Keratinocyte (primary cell): ENCODE measurements around the gene TOX2. TPM values are rescaled to one million over a fixed set of nuclear protein-coding genes. Genes with fewer than 3 reads are reported as not detected.

ENCODE experiments used
- DNase-seq: peaks from one replicate; pipeline ENCODE4 v3.0.0-alpha.2; 2011; ENCODE audit warnings: low read depth, missing footprints, low spot score
- FAIRE-seq: peaks from 2 replicates; lab custom pipeline; 2011; peaks lifted over from hg19 to GRCh38; lab: Jason Lieb, UNC
- H2AFZ ChIP-seq: 2 replicates; pipeline ENCODE4 v1.6.0; 2012; ENCODE audit warnings: low read length, control low read depth, inconsistent platforms; ENCODE audit not compliant: control insufficient read depth
- H3K27ac ChIP-seq: 2 replicates; pipeline ENCODE4 v1.5.1; 2011; ENCODE audit warnings: low read length; ENCODE audit not compliant: control insufficient read depth, insufficient read depth
- H3K27me3 ChIP-seq: 3 replicates; pipeline ENCODE4 v1.6.0; 2011; ENCODE audit warnings: low read length; ENCODE audit not compliant: control insufficient read depth, insufficient read depth; ENCODE audit errors: extremely low read depth
- H3K36me3 ChIP-seq, 2 experiments: 2 replicates in 1 of 2; 3 replicates in 1 of 2; pipeline ENCODE4 v1.5.1; 2011; ENCODE audit warnings: low read length in 2 of 2, mild to moderate bottlenecking in 1 of 2; ENCODE audit not compliant: control insufficient read depth in 2 of 2, insufficient read depth in 2 of 2; ENCODE audit errors: extremely low read depth in 1 of 2
- H3K4me1 ChIP-seq: 3 replicates; pipeline ENCODE4 v1.5.1; 2011; ENCODE audit warnings: low read length; ENCODE audit not compliant: control insufficient read depth, insufficient read depth; ENCODE audit errors: extremely low read depth
- H3K4me2 ChIP-seq: 3 replicates; pipeline ENCODE4 v1.6.0; 2011; ENCODE audit warnings: low read depth, low read length; ENCODE audit not compliant: control insufficient read depth, insufficient read depth; ENCODE audit errors: extremely low read depth
- H3K4me3 ChIP-seq, 3 experiments: fragments of 200-600 bp in 1 of 3; sonication (generic) in 1 of 3; 2 replicates in 2 of 3; 3 replicates in 1 of 3; pipeline ENCODE4 v1.5.1; 2011 to 2016; ENCODE audit warnings: low read length in 3 of 3, mild to moderate bottlenecking in 3 of 3, control low read depth in 2 of 3, inconsistent platforms in 1 of 3, low read depth in 1 of 3, mixed read lengths in 1 of 3, mixed run types in 1 of 3, moderate library complexity in 1 of 3; ENCODE audit not compliant: control insufficient read depth in 2 of 3, insufficient read depth in 2 of 3; ENCODE audit errors: extremely low read depth in 1 of 3
- H3K79me2 ChIP-seq: 2 replicates; pipeline ENCODE4 v1.6.0; 2012; ENCODE audit warnings: low read length; ENCODE audit not compliant: control insufficient read depth, insufficient read depth
- H3K9ac ChIP-seq: 3 replicates; pipeline ENCODE4 v1.6.0; 2011; ENCODE audit warnings: low read length; ENCODE audit not compliant: control insufficient read depth, insufficient read depth; ENCODE audit errors: extremely low read depth
- H3K9me1 ChIP-seq: 3 replicates; pipeline ENCODE4 v1.6.0; 2011; ENCODE audit warnings: low read length; ENCODE audit not compliant: control insufficient read depth, insufficient read depth; ENCODE audit errors: extremely low read depth
- H3K9me3 ChIP-seq: 2 replicates; pipeline ENCODE4 v1.5.1; 2012; ENCODE audit warnings: low read depth, low read length; ENCODE audit not compliant: control insufficient read depth
- H4K20me1 ChIP-seq: 3 replicates; pipeline ENCODE4 v1.6.0; 2011; ENCODE audit warnings: low read length; ENCODE audit not compliant: control insufficient read depth, insufficient read depth; ENCODE audit errors: extremely low read depth
- EZH2 ChIP-seq: IDR thresholded peaks from one replicate; pipeline ENCODE4 v1.6.1; 2012; ENCODE audit warnings: inconsistent platforms, mild to moderate bottlenecking, low read length, moderate library complexity
- dilution Hi-C: fragments of 300-500 bp; cut with MboI; formaldehyde crosslinking; loops from one replicate; pipeline ENCODE4 v1.7.0; 2020; ENCODE audit warnings: low sequenced_read_pairs; ENCODE audit not compliant: extremely low pct_ligation_motif_present
- polyA plus RNA-seq, 5 experiments: library from polyadenylated mRNA; depleted of rRNA in 3 of 5; stranded (reverse) in 3 of 5; stranded (forward) in 1 of 5; unstranded in 1 of 5; fragments of >200 nt; gene quantifications; 1 replicate in 1 of 5; 2 replicates in 3 of 5; 3 replicates in 1 of 5; pipeline versions ENCODE4 v1.2.1 to v1.2.3, GENCODE V29; 2011 to 2012; ENCODE audit warnings: missing spikeins in 2 of 5, low read depth in 1 of 5, low replicate concordance in 1 of 5
- TF ChIP-seq, protein P1 (sequence below), 3 experiments: IDR thresholded peaks in 1 of 3; conservative IDR thresholded peaks in 1 of 3; optimal IDR thresholded peaks in 1 of 3; 2 replicates in 2 of 3; 3 replicates in 1 of 3; pipeline versions ENCODE3 to v1.5.1; 2011; ENCODE audit warnings: low read length in 3 of 3, mild to moderate bottlenecking in 3 of 3, moderate library complexity in 2 of 3, control low read depth in 1 of 3, inconsistent platforms in 1 of 3; ENCODE audit not compliant: insufficient read depth in 2 of 3; ENCODE audit errors: extremely low read depth in 1 of 3

The TOX2 gene
- polyA plus RNA-seq, 1 donor (not counting 4 experiments of a cell fraction or from before 2014, with no cell fraction given): 0.20 TPM

DNA sequence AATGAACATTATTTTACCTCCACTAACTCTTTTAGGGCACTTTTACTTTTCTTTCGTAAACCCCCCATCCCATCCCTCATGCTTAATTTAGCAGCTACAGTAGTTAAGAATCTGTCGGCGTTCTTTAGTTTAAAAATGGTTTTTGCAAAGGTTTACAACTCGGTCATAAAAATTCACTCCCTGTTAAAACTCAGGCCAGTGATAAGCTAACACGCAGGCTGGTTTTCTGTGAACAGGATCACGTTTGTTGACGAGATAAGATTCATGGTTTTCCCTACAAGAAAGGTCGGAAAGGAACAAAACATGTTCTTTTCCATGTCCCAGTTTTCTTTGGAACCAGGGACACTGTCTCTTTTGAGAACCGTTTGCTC is 101.1 kb downstream of the TOX2 start:
- Histone ChIP-seq H3K9me3 (no peaks in the 10 kb centered on the region), H3K27me3 (peaks cover 8% of the 10 kb centered on the region), H3K9me1 (no peaks in the 10 kb centered on the region), H3K9ac (no peak overlapping the region), H3K4me1 (no peaks in the 10 kb centered on the region), H2AFZ (no peak overlapping the region), H4K20me1 (no peaks in the 10 kb centered on the region), H3K4me3 (no peak overlapping the region), H3K27ac (no peak overlapping the region), H3K36me3 (no peaks in the 10 kb centered on the region), H3K4me2 (no peak overlapping the region), H3K79me2 (no peaks in the 10 kb centered on the region)
- TF ChIP-seq, protein P1, sequence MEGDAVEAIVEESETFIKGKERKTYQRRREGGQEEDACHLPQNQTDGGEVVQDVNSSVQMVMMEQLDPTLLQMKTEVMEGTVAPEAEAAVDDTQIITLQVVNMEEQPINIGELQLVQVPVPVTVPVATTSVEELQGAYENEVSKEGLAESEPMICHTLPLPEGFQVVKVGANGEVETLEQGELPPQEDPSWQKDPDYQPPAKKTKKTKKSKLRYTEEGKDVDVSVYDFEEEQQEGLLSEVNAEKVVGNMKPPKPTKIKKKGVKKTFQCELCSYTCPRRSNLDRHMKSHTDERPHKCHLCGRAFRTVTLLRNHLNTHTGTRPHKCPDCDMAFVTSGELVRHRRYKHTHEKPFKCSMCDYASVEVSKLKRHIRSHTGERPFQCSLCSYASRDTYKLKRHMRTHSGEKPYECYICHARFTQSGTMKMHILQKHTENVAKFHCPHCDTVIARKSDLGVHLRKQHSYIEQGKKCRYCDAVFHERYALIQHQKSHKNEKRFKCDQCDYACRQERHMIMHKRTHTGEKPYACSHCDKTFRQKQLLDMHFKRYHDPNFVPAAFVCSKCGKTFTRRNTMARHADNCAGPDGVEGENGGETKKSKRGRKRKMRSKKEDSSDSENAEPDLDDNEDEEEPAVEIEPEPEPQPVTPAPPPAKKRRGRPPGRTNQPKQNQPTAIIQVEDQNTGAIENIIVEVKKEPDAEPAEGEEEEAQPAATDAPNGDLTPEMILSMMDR (optimal IDR thresholded peaks at IDR 0.05 in 1 of 3, IDR thresholded peaks at IDR 0.05 in 1 of 3, conservative IDR thresholded peaks at IDR 0.05 in 1 of 3; ENCODE audit: extremely low read depth in 1 of 3, insufficient read depth in 2 of 3, low read length in 3 of 3): no peak
- no peak for TF ChIP-seq EZH2
- FAIRE-seq: no peak
- DNase-seq: no peak
- dilution Hi-C loops: no loop called here

DNA sequence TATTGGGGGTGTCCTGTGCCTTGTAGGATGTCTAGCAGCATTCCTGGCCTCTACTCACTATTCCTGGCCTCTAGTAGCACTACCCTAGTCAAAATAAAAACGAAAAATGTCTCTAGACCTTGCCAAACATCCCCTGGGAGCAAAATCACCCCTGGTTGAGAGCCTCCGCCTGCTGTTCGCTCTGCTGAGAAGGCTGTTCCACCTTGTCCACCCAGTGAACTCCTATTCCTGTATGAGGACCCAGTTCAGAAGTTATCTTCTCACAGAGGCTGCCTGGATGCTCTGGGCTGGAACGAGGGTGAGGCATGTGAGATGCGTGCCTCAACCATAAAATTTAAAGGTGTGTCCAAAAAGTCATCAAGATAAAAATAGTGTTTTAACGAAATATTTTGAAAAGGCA is 101.9 kb downstream of the TOX2 start:
- no peak overlapping the region for H3K4me3 ChIP-seq
- no peaks in the 10 kb centered on the region for H3K9me1 ChIP-seq
- no peaks in the 10 kb centered on the region for H3K4me1 ChIP-seq
- H3K79me2 ChIP-seq: no peaks in the 10 kb centered on the region
- H3K36me3 ChIP-seq: no peaks in the 10 kb centered on the region
- DNase-seq (no peak), FAIRE-seq (no peak)
- no peak overlapping the region for H3K4me2 ChIP-seq
- H3K27me3 ChIP-seq: peaks cover 8% of the 10 kb centered on the region
- no peaks in the 10 kb centered on the region for H4K20me1 ChIP-seq
- no peak overlapping the region for H2AFZ ChIP-seq
- TF ChIP-seq, protein P1 (optimal IDR thresholded peaks at IDR 0.05 in 1 of 3, IDR thresholded peaks at IDR 0.05 in 1 of 3, conservative IDR thresholded peaks at IDR 0.05 in 1 of 3; ENCODE audit: extremely low read depth in 1 of 3, insufficient read depth in 2 of 3, low read length in 3 of 3): no peak
- TF ChIP-seq EZH2: no peak
- no peak overlapping the region for H3K9ac ChIP-seq
- H3K9me3 ChIP-seq: no peaks in the 10 kb centered on the region
- dilution Hi-C loops: no loop called here
- H3K27ac ChIP-seq: no peak overlapping the region
